GM23248 (cell line): Measurements from ENCODE around the gene TRIOBP.

Experiments
- EZH2 ChIP-seq: fragments of 200-600 bp; sonication (generic); IDR thresholded peaks from 2 replicates; pipeline ENCODE4 v1.6.1; 2018; ENCODE audit warnings: antibody characterized with exemption, mild to moderate bottlenecking; ENCODE audit not compliant: insufficient read depth, poor library complexity, severe bottlenecking
- EZH2phosphoT487 ChIP-seq: fragments of 200-600 bp; sonication (generic); IDR thresholded peaks from 2 replicates; pipeline ENCODE4 v1.6.1; 2018; ENCODE audit warnings: antibody characterized with exemption, moderate library complexity, mild to moderate bottlenecking, low read depth; ENCODE audit not compliant: insufficient read depth

GRCh38 chr22:37763652-37764051, 66.8 kb downstream of the TRIOBP start:
- TF ChIP-seq EZH2phosphoT487 (no peak), EZH2 (no peak)
